Measurements from ENCODE around the gene IL10. TPM values are rescaled to one million over a fixed set of nuclear protein-coding genes. Genes with fewer than 3 reads are reported as not detected.
A peak's percentile ranks its signal among the peaks of the same experiment; 100 is the strongest.

Gene IL10
- total and polyA plus RNA-seq, 2 donors from 2014 or later = 0.49 to 2.5 TPM

DNA sequence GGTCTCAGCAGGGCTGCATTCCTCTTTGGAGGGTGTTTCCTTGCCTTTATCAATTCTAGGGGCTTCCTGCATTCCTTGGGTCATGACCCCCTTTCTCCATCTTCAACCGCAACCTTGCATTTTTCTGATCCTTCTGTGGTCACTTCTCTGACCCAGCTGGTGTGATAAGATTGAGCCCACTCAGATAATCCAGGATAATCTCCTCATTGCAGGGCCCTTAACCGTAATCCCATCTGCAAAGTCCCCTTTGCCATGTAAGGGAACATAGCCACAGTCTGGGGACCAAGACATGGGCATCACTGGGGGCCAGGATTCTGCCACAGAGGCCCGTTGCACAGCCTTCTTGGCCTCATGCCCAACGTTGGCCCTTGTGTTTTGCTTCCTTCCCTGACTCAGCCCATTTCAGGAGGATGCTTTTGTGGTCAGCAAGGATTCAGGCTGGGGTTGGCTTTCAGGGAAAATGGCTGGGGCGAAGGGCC is 36.7 kb downstream of the IL10 start:
- Histone ChIP-seq H3K9me3 (ENCODE audit: control insufficient read depth in 2 of 3, insufficient read depth in 1 of 3, low read length in 3 of 3) (no peaks in the 10 kb centered on the region), H3K27ac (ENCODE audit: low read depth in 2 of 2, low read length in 2 of 2) (no peak overlapping the region), H3K4me3 (ENCODE audit: low read length in 3 of 3) (no peak overlapping the region), H3K27me3 (ENCODE audit: control insufficient read depth, insufficient read depth, low read length) (no peaks in the 10 kb centered on the region), H3K4me1 (ENCODE audit: control insufficient read depth in 2 of 3, insufficient read depth in 2 of 3, low read depth in 1 of 3, low read length in 3 of 3) (peaks cover 0 to 24% (median 0%) of the 10 kb centered on the region in 3 donors), H3K9ac (ENCODE audit: low read length in 3 of 3) (no peak overlapping the region), H3K36me3 (ENCODE audit: control insufficient read depth in 2 of 3, insufficient read depth in 3 of 3, low read length in 3 of 3) (peaks cover 3 to 27% (median 22%) of the 10 kb centered on the region in 3 donors)
- FAIRE-seq = no peak
- DNase-seq = no peak
- intact Hi-C loops (cut with DNase I) = loop anchor here (5.0 kb wide), 1 partner anchor 177 kb away; no protein-coding TSS in a partner anchor
- TF ChIP-seq, protein P1, sequence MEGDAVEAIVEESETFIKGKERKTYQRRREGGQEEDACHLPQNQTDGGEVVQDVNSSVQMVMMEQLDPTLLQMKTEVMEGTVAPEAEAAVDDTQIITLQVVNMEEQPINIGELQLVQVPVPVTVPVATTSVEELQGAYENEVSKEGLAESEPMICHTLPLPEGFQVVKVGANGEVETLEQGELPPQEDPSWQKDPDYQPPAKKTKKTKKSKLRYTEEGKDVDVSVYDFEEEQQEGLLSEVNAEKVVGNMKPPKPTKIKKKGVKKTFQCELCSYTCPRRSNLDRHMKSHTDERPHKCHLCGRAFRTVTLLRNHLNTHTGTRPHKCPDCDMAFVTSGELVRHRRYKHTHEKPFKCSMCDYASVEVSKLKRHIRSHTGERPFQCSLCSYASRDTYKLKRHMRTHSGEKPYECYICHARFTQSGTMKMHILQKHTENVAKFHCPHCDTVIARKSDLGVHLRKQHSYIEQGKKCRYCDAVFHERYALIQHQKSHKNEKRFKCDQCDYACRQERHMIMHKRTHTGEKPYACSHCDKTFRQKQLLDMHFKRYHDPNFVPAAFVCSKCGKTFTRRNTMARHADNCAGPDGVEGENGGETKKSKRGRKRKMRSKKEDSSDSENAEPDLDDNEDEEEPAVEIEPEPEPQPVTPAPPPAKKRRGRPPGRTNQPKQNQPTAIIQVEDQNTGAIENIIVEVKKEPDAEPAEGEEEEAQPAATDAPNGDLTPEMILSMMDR (IDR thresholded peaks at IDR 0.05; ENCODE audit: borderline replicate concordance, extremely low read depth, insufficient read depth) = no peak

DNA sequence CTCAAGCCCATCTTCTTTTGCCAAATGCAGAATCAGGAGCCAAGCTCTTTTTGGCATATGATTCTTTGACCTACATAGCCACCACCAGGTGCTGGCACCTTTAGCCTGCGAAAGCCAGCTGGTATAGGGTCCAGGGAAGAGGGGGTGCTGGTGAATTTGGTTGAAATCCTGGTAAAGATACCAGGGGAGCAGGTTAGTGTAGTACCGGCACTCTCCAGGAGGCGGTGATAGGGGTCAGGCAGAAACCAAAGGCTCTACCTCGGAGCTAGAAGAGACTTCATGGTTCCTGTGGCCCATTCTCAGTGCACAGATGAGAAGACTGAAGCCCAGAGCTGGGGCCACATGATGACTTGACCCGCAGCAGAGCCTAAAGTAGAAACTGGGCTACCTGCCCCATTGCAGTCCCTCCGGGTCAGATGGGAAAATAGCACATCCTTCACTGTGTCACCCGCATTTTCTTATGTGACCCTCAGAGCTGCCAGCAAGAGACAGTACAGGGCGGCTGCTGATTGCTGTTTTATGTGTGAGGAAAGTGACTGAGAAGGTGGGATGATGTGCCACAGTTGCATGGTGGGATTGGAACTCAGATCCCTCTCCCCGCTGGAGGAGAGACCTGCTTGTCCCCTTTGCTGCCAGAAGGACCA is 37.7 kb downstream of the IL10 start:
- DNase-seq = peak in 2 of 5 donors; percentile 34 to 46
- Histone ChIP-seq H3K9ac (ENCODE audit: low read length in 3 of 3) (no peak overlapping the region), H3K4me3 (ENCODE audit: low read length in 3 of 3) (no peak overlapping the region), H3K4me1 (ENCODE audit: control insufficient read depth in 2 of 3, insufficient read depth in 2 of 3, low read depth in 1 of 3, low read length in 3 of 3) (peaks cover 0 to 24% (median 0%) of the 10 kb centered on the region in 3 donors), H3K27me3 (ENCODE audit: control insufficient read depth, insufficient read depth, low read length) (no peaks in the 10 kb centered on the region), H3K27ac (ENCODE audit: low read depth in 2 of 2, low read length in 2 of 2) (no peak overlapping the region), H3K36me3 (ENCODE audit: control insufficient read depth in 2 of 3, insufficient read depth in 3 of 3, low read length in 3 of 3) (peaks cover 3 to 36% (median 29%) of the 10 kb centered on the region in 3 donors), H3K9me3 (ENCODE audit: control insufficient read depth in 2 of 3, insufficient read depth in 1 of 3, low read length in 3 of 3) (no peaks in the 10 kb centered on the region)
- intact Hi-C loops (cut with DNase I) = loop anchor here (5.0 kb wide), 1 partner anchor 178 kb away; no protein-coding TSS in a partner anchor
- FAIRE-seq = no peak
- TF ChIP-seq, protein P1 (IDR thresholded peaks at IDR 0.05; ENCODE audit: borderline replicate concordance, extremely low read depth, insufficient read depth) = peak; percentile 48

DNA sequence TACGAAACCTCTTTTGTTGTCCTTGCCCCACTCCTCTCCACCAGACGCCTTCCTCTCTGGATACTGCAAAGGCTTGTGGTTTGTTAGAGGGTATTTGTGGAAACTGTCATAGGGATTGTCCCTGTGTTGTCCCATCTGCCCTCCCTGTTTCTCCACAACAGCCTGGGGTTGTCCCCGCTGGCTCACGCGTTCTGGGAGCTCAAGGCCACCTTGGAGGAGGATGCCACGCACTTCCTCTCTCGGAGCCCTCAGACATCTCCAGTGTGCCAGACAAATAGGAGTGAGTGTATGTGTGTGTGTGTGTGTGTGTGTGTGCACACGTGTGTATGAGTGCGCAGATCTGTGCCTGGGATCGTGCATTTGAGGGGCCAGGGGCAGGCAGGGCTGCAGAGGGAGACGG is 39.3 kb downstream of the IL10 start:
- H3K27me3 ChIP-seq (ENCODE audit: control insufficient read depth, insufficient read depth, low read length) = no peaks in the 10 kb centered on the region
- H3K4me3 ChIP-seq (ENCODE audit: low read length in 3 of 3) = no peak overlapping the region
- no peaks in the 10 kb centered on the region for H3K9me3 ChIP-seq (ENCODE audit: control insufficient read depth in 2 of 3, insufficient read depth in 1 of 3, low read length in 3 of 3)
- TF ChIP-seq, protein P1 (IDR thresholded peaks at IDR 0.05; ENCODE audit: borderline replicate concordance, extremely low read depth, insufficient read depth) = no peak
- no peak for DNase-seq
- intact Hi-C loops (cut with DNase I) = no loop called here
- no peak for FAIRE-seq
- H3K27ac ChIP-seq (ENCODE audit: low read depth in 2 of 2, low read length in 2 of 2) = no peak overlapping the region
- no peak overlapping the region for H3K9ac ChIP-seq (ENCODE audit: low read length in 3 of 3)
- peaks cover 0 to 16% (median 0%) of the 10 kb centered on the region in 3 donors for H3K4me1 ChIP-seq (ENCODE audit: control insufficient read depth in 2 of 3, insufficient read depth in 2 of 3, low read depth in 1 of 3, low read length in 3 of 3)
- H3K36me3 ChIP-seq (ENCODE audit: control insufficient read depth in 2 of 3, insufficient read depth in 3 of 3, low read length in 3 of 3) = peaks cover 3 to 38% (median 34%) of the 10 kb centered on the region in 3 donors

Data from kidney (tissue), 14 donors.